Endothelial cell of umbilical vein (primary cell): ENCODE results near the gene RALA. TPM values are rescaled to one million over a fixed set of nuclear protein-coding genes. Genes with fewer than 3 reads are reported as not detected.
A peak's percentile ranks its signal among the peaks of the same experiment; 100 is the strongest.

Experiments used
- BruUV-seq: library from RNA; stranded (reverse); fragments of 400-500 nt; replicated peaks from 2 replicates; lab custom pipeline; 2021; lab: Mats Ljungman, UMichigan
- CTCF ChIA-PET: fragments of 300-600, 350-600 bp; sonication (Branson Sonifier 250); formaldehyde crosslinking; loops from one replicate; lab custom pipeline; 2021; ENCODE audit warnings: antibody characterized with exemption, inconsistent platforms; lab: Charles Lee
- POLR2A ChIA-PET: fragments of 300-600, 350-600 bp; sonication (Branson Sonifier 250); formaldehyde crosslinking; loops from one replicate; lab custom pipeline; 2021; ENCODE audit warnings: antibody characterized with exemption, inconsistent platforms; lab: Charles Lee
- DNase-seq: peaks from one replicate; pipeline ENCODE4 v3.0.0-alpha.2; 2011; ENCODE audit warnings: low read depth, low spot score
- FAIRE-seq: peaks from 2 replicates; lab custom pipeline; 2011; peaks lifted over from hg19 to GRCh38; lab: Jason Lieb, UNC
- H2AFZ ChIP-seq: 2 replicates; pipeline ENCODE4 v1.6.0; 2012; ENCODE audit warnings: low read depth, low read length, control low read depth, inconsistent platforms
- H3K27ac ChIP-seq: 2 replicates; pipeline ENCODE4 v1.5.1; 2011; ENCODE audit warnings: low read depth, mild to moderate bottlenecking, control low read depth, low read length, moderate library complexity; ENCODE audit not compliant: insufficient read depth
- H3K27me3 ChIP-seq, 2 experiments: 2 replicates each; pipeline versions ENCODE4 v1.6.0 to v1.6.1; 2011; ENCODE audit warnings: low read length in 2 of 2, mixed read lengths in 1 of 2; ENCODE audit not compliant: control insufficient read depth in 2 of 2, insufficient read depth in 2 of 2
- H3K36me3 ChIP-seq, 2 experiments: 2 replicates in 1 of 2; 3 replicates in 1 of 2; pipeline ENCODE4 v1.5.1; 2011; ENCODE audit warnings: low read length in 2 of 2, mild to moderate bottlenecking in 1 of 2, moderate library complexity in 1 of 2; ENCODE audit not compliant: control insufficient read depth in 2 of 2, insufficient read depth in 2 of 2; ENCODE audit errors: extremely low read depth in 1 of 2
- H3K4me1 ChIP-seq: 3 replicates; pipeline ENCODE4 v1.5.1; 2011; ENCODE audit warnings: mild to moderate bottlenecking, low read length; ENCODE audit not compliant: control insufficient read depth, insufficient read depth; ENCODE audit errors: extremely low read depth
- H3K4me2 ChIP-seq: 2 replicates; pipeline ENCODE4 v1.6.1; 2011; ENCODE audit warnings: low read length, control low read depth, mixed read lengths; ENCODE audit not compliant: insufficient read depth
- H3K4me3 ChIP-seq, 3 experiments: fragments of 200-600 bp in 1 of 3; sonication (generic), shearing (Covaris generic) in 1 of 3; replicated peaks in 1 of 3; 2 replicates each; pipeline ENCODE4 v1.5.1; 2011 to 2016; ENCODE audit warnings: control low read depth in 3 of 3, low read length in 3 of 3, mild to moderate bottlenecking in 2 of 3, inconsistent platforms in 1 of 3, low read depth in 1 of 3, moderate library complexity in 1 of 3; ENCODE audit not compliant: insufficient read depth in 1 of 3
- H3K79me2 ChIP-seq: 2 replicates; pipeline ENCODE4 v1.6.0; 2012; ENCODE audit warnings: low read length, inconsistent platforms; ENCODE audit not compliant: control insufficient read depth, insufficient read depth
- H3K9ac ChIP-seq: replicated peaks from 2 replicates; pipeline ENCODE3; 2011; ENCODE audit warnings: low read length, control low read depth; ENCODE audit not compliant: insufficient read depth; ENCODE audit errors: extremely low read depth
- H3K9me1 ChIP-seq: replicated peaks from 3 replicates; pipeline ENCODE4 v1.6.0; 2011; ENCODE audit warnings: mild to moderate bottlenecking, low read length; ENCODE audit not compliant: control insufficient read depth, insufficient read depth; ENCODE audit errors: extremely low read depth
- H3K9me3 ChIP-seq: replicated peaks from 2 replicates; pipeline ENCODE4 v1.5.1; 2012; ENCODE audit warnings: low read length, inconsistent platforms; ENCODE audit not compliant: control insufficient read depth, insufficient read depth
- H4K20me1 ChIP-seq: replicated peaks from 2 replicates; pipeline ENCODE3; 2011; ENCODE audit warnings: mild to moderate bottlenecking, low read length; ENCODE audit not compliant: control insufficient read depth, insufficient read depth; ENCODE audit errors: extremely low read depth
- FOS ChIP-seq: IDR thresholded peaks from 2 replicates; pipeline ENCODE4 v1.6.1; 2011; ENCODE audit warnings: mild to moderate bottlenecking, low read length, moderate library complexity, borderline replicate concordance; ENCODE audit not compliant: insufficient read depth
- GATA2 ChIP-seq: IDR thresholded peaks from 2 replicates; pipeline ENCODE4 v1.7.0; 2011; ENCODE audit warnings: low read depth, mild to moderate bottlenecking, moderate library complexity, mixed read lengths, low read length; ENCODE audit not compliant: insufficient read length, insufficient read depth
- JUN ChIP-seq: IDR thresholded peaks from 2 replicates; pipeline ENCODE4 v1.6.1; 2011; ENCODE audit warnings: borderline replicate concordance, low read depth; ENCODE audit not compliant: insufficient read length, insufficient read depth
- MAX ChIP-seq: IDR thresholded peaks from 2 replicates; pipeline ENCODE4 v1.6.1; 2011; ENCODE audit not compliant: insufficient read depth, insufficient read length
- MYC ChIP-seq: IDR thresholded peaks from one replicate; pipeline ENCODE4 v1.6.1; 2011; ENCODE audit warnings: mild to moderate bottlenecking, low read depth, low read length
- POLR2A ChIP-seq: IDR thresholded peaks from 2 replicates; pipeline ENCODE4 v1.6.1; 2012; ENCODE audit warnings: low read depth, mild to moderate bottlenecking, control low read depth, low read length
- POLR2AphosphoS5 ChIP-seq: IDR thresholded peaks from 2 replicates; pipeline ENCODE4 v1.6.1; 2012; ENCODE audit warnings: low read depth, mild to moderate bottlenecking, control low read depth, low read length, moderate library complexity; ENCODE audit not compliant: insufficient read depth
- dilution Hi-C: fragments of 300-500 bp; cut with MboI; formaldehyde crosslinking; loops from one replicate; pipeline ENCODE4 v1.15.0; 2019; ENCODE audit warnings: low sequenced_read_pairs; ENCODE audit not compliant: extremely low pct_ligation_motif_present
- intact Hi-C: fragments of 100-400 bp; cut with micrococcal nuclease; formaldehyde crosslinking; loops from one replicate; pipeline ENCODE4 v1.10.0; 2022
- polyA plus RNA-seq, 4 experiments: library from polyadenylated mRNA; depleted of rRNA in 3 of 4; stranded (reverse) in 3 of 4; unstranded in 1 of 4; fragments of >200 nt; gene quantifications; 2 replicates each; pipeline versions ENCODE4 v1.2.1 to v1.2.3, GENCODE V29; 2011 to 2012; ENCODE audit warnings: missing spikeins in 1 of 4
- total RNA-seq: library from RNA; stranded (reverse); gene quantifications from 2 replicates; pipeline ENCODE4 v1.2.3, GENCODE V29; 2021
- TF ChIP-seq, protein P1 (sequence below), 2 donors: IDR thresholded peaks; 1 replicate in 1 of 2; 2 replicates in 1 of 2; pipeline ENCODE4 v1.5.1; 2011; ENCODE audit warnings: low read length in 2 of 2, mild to moderate bottlenecking in 2 of 2, moderate library complexity in 2 of 2, control low read depth in 1 of 2, inconsistent platforms in 1 of 2, low read depth in 1 of 2; ENCODE audit not compliant: insufficient read depth in 1 of 2; ENCODE audit errors: extremely low read depth in 1 of 2

Gene RALA
- total and polyA plus RNA-seq, 2 donors (not counting 3 experiments of a cell fraction or from before 2014, with no cell fraction given): 91.1 to 191 TPM

DNA sequence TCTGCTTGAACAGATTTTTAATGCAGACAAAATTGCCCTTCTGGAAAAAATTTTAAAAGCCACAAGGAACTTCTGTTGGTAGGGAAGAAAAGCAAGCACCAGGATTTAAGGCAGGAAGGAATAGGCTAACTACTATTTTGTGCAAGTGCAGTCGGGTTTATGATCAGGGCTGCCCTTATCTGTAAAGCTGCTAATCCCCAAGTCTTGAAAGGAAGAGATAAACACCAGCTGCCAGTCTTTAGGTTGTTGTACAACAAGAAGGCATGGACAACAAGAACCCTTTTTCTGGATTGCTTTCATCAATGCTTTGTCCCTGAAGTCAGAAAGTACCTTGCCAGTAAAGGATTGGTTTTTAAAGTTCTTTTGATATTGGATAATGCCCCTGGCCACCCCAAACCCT, 40.7 kb downstream of the RALA start:
- peaks cover 40% of the 10 kb centered on the region for H4K20me1 ChIP-seq
- intact Hi-C loops: no loop called here
- no peaks in the 10 kb centered on the region for H3K27me3 ChIP-seq
- no peaks in the 10 kb centered on the region for H3K4me1 ChIP-seq
- H2AFZ ChIP-seq: no peak overlapping the region
- H3K4me3 ChIP-seq: no peak overlapping the region
- no peak overlapping the region for H3K4me2 ChIP-seq
- POLR2A ChIA-PET: no interaction called here
- no peak overlapping the region for H3K27ac ChIP-seq
- H3K9me1 ChIP-seq: peaks cover 4% of the 10 kb centered on the region
- H3K79me2 ChIP-seq: peaks cover 93% of the 10 kb centered on the region
- TF ChIP-seq FOS: no peak
- TF ChIP-seq JUN: no peak
- TF ChIP-seq GATA2: no peak
- TF ChIP-seq POLR2AphosphoS5: peak; percentile 14
- TF ChIP-seq, protein P1, sequence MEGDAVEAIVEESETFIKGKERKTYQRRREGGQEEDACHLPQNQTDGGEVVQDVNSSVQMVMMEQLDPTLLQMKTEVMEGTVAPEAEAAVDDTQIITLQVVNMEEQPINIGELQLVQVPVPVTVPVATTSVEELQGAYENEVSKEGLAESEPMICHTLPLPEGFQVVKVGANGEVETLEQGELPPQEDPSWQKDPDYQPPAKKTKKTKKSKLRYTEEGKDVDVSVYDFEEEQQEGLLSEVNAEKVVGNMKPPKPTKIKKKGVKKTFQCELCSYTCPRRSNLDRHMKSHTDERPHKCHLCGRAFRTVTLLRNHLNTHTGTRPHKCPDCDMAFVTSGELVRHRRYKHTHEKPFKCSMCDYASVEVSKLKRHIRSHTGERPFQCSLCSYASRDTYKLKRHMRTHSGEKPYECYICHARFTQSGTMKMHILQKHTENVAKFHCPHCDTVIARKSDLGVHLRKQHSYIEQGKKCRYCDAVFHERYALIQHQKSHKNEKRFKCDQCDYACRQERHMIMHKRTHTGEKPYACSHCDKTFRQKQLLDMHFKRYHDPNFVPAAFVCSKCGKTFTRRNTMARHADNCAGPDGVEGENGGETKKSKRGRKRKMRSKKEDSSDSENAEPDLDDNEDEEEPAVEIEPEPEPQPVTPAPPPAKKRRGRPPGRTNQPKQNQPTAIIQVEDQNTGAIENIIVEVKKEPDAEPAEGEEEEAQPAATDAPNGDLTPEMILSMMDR (IDR thresholded peaks at IDR 0.05; ENCODE audit: extremely low read depth in 1 of 2, insufficient read depth in 1 of 2, low read depth in 1 of 2, low read length in 2 of 2): no peak
- no peak for TF ChIP-seq POLR2A
- TF ChIP-seq MYC: no peak
- no peak for TF ChIP-seq MAX
- no peak overlapping the region for H3K9ac ChIP-seq
- DNase-seq (no peak), FAIRE-seq (no peak)
- CTCF ChIA-PET: no interaction called here
- H3K36me3 ChIP-seq: peaks cover 5 to 12% of the 10 kb centered on the region in 2 experiments
- H3K9me3 ChIP-seq: no peaks in the 10 kb centered on the region
- BruUV-seq: no TSS peak
- dilution Hi-C loops: no loop called here
